NCI-H2227 treated with DMSO at 0.1 percent for 48 hours (cell line): ENCODE measurements around the gene MIDN.

Experiments used
- DNase-seq: peaks from one replicate; lab custom pipeline; 2025; lab: John Stamatoyannopoulos, UW

Gene MIDN

GRCh38 chr19:1220976-1221903 is 27.1 kb upstream of the MIDN start:
- DNase-seq = no peak

- no peak for DNase-seq
Measured at GRCh38 chr19:1221904-1222255, 26.5 kb upstream of the MIDN start.

GRCh38 chr19:1222394-1222793 is 26.0 kb upstream of the MIDN start:
- DNase-seq = no peak

- DNase-seq = no peak
Measured at GRCh38 chr19:1223018-1223855, 25.1 kb upstream of the MIDN start.

- DNase-seq = no peak
Measured at GRCh38 chr19:1224047-1224825, 24.1 kb upstream of the MIDN start.

- no peak for DNase-seq
Measured at GRCh38 chr19:1224847-1225246, 23.5 kb upstream of the MIDN start.

GRCh38 chr19:1225440-1226226 is 22.8 kb upstream of the MIDN start:
- no peak for DNase-seq

GRCh38 chr19:1226227-1226518 is 22.2 kb upstream of the MIDN start:
- no peak for DNase-seq

GRCh38 chr19:1226522-1227303 is 21.7 kb upstream of the MIDN start:
- no peak for DNase-seq

GRCh38 chr19:1227304-1228054 is 20.9 kb upstream of the MIDN start:
- no peak for DNase-seq

- DNase-seq = no peak
Measured at GRCh38 chr19:1228161-1228957, 20.0 kb upstream of the MIDN start.

- no peak for DNase-seq
Measured at GRCh38 chr19:1229056-1229923, 19.1 kb upstream of the MIDN start.

- no peak for DNase-seq
Measured at GRCh38 chr19:1229924-1230782, 18.2 kb upstream of the MIDN start.

- no peak for DNase-seq
Measured at GRCh38 chr19:1230783-1231489, 17.4 kb upstream of the MIDN start.

GRCh38 chr19:1231729-1232637 is 16.4 kb upstream of the MIDN start:
- DNase-seq = no peak

GRCh38 chr19:1232652-1233072 is 15.7 kb upstream of the MIDN start:
- DNase-seq = no peak
